Measurements from ENCODE around the gene ULK4.
"Not testable (repeated sequence)": the region's sequence is repeated elsewhere in the genome, so short reads cannot be mapped to it uniquely, and the experiment has no call there.

ULK4 gene

GRCh38 chr3:41863024-41863423, 98.9 kb downstream of the ULK4 start:
- DNase-seq, result no peak

GRCh38 chr3:41860489-41860888, 101.4 kb downstream of the ULK4 start:
- not testable (repeated sequence) for DNase-seq

- no peak for DNase-seq
These were observed 106.9 kb downstream of the ULK4 start for GRCh38 chr3:41854956-41855355.

GRCh38 chr3:41853540-41854196, 108.2 kb downstream of the ULK4 start:
- no peak for DNase-seq

GRCh38 chr3:41848753-41849574, 112.9 kb downstream of the ULK4 start:
- DNase-seq, result no peak

- DNase-seq, result no peak
These were observed 114.2 kb downstream of the ULK4 start for GRCh38 chr3:41847679-41848078.

- DNase-seq, result no peak
These were observed 115.1 kb downstream of the ULK4 start for GRCh38 chr3:41846850-41847249.

GRCh38 chr3:41845826-41846225, 116.1 kb downstream of the ULK4 start:
- DNase-seq, result no peak

- DNase-seq, result not testable (repeated sequence)
These were observed 117.6 kb downstream of the ULK4 start for GRCh38 chr3:41844256-41844655.

GRCh38 chr3:41840936-41841668, 120.8 kb downstream of the ULK4 start:
- not testable (repeated sequence) for DNase-seq

GRCh38 chr3:41836360-41837134, 125.4 kb downstream of the ULK4 start:
- DNase-seq, result no peak

GRCh38 chr3:41833628-41834027, 128.3 kb downstream of the ULK4 start:
- DNase-seq, result no peak

GRCh38 chr3:41819236-41819635, 142.7 kb downstream of the ULK4 start:
- no peak for DNase-seq

GRCh38 chr3:41808618-41809017, 153.3 kb downstream of the ULK4 start:
- no peak for DNase-seq

GRCh38 chr3:41808152-41808551, 153.8 kb downstream of the ULK4 start:
- DNase-seq, result no peak

- no peak for DNase-seq
These were observed 166.9 kb downstream of the ULK4 start for GRCh38 chr3:41794748-41795589.

GRCh38 chr3:41792806-41793205, 169.1 kb downstream of the ULK4 start:
- no peak for DNase-seq

GRCh38 chr3:41769106-41769505, 192.8 kb downstream of the ULK4 start:
- DNase-seq, result no peak

GRCh38 chr3:41768363-41768762, 193.5 kb downstream of the ULK4 start:
- no peak for DNase-seq

- not testable (repeated sequence) for DNase-seq
These were observed 199.0 kb downstream of the ULK4 start for GRCh38 chr3:41762867-41763266.

- no peak for DNase-seq
These were observed 208.3 kb downstream of the ULK4 start for GRCh38 chr3:41753651-41754050.

- no peak for DNase-seq
These were observed 210.3 kb downstream of the ULK4 start for GRCh38 chr3:41751597-41751996.
